GM19395 (cell line): Measurements from ENCODE around the gene AP2A2.

Source experiments
- ATAC-seq: cut with Tn5 transposase; IDR thresholded peaks from one replicate; pipeline ENCODE4 v1.9.1; 2021; ENCODE audit warnings: mild to moderate bottlenecking, moderate library complexity; ENCODE audit not compliant: unreplicated experiment

Gene AP2A2

GRCh38 chr11:993632-994167 is 68.0 kb downstream of the AP2A2 start:
- no peak for ATAC-seq

DNA sequence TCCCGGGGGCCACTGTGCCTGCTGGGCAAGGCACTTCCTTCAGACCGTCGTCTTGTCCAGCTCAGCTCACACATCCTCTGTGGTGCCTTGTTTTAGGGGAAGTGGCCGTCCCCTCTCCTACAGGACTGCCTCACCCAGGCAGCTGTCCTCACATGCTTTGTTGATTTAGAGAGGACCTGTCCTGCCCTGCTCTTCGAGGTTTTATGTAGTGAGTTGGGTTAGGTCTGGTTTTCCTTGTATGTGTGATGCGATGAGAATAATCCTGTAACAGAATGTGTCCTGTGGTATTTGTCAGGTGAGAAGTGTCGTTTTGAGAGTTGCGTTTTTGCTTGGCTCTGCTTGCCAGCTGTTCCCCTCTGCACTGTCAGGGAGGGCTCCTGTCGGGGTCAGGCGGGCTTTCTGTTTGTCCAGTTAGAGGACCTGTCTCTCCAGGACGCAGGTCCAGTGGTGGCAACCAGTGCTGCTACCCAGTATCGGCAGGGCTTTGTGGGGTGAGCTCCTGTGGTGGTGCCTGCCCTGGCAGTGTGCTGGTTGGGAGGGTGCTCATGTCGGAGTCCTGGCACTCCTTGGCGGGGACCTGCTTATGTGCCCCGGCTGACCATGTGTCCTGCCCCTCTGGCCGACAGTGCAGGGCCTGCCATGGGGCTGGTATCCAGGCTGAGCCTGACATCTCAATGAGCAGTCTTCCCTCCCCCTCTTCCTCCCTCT is 69.5 kb downstream of the AP2A2 start:
- ATAC-seq, result no peak

DNA sequence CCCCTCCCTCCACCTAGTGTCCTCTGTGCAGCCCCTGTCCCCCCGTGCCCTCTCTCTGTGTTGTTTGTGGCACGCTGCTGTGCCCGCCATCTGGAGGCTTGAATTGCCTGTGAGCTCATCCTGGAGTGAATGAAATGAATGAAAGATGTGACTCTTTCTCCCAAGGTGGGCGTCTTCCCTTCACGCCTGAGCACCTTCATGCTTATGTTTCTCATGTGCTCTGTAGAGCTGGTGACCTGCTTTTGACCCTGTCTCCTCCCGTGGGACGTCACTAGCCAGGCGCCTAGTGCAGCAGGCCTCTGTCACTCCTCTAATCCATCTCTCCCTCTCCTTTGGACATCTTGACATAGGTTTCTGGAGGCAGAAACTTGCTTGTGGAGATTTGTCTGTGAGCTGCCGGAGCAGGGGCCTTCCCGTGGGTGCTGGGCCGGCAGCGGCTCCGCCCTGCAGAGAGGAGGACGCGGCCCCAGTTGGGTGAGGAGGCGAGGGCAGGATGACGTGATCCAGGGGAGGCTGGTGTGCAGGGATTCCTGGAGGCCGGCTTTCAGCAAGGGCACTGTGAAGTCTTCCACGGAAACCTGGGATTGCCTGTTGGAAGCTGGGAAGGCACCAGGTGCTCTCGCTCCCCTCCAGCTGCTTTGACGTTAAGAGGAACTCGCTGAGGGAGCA is 70.2 kb downstream of the AP2A2 start:
- ATAC-seq, result peak; percentile 78

DNA sequence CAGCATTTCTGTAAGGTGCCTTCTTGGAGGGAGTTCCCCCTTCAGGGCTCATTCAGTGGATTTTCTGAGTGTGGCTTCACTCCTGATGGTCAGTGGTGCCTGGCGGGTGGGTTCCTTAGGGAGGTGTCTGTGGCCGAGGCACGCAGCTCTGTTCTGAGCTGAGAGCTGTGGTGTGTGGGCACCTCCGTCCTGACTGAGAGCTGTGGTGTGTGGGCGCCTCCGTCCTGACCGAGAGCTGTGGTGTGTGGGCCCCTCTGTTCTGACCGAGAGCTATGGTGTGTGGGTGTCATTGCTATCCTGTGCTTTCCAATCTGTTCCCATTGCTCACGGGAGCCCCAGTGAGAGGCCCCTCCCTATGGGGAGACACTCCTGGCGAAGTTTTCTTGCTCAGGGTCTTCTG is 71.0 kb downstream of the AP2A2 start:
- ATAC-seq, result no peak

- no peak for ATAC-seq
Measured at GRCh38 chr11:997907-998306, 72.2 kb downstream of the AP2A2 start.

- no peak for ATAC-seq
Measured at GRCh38 chr11:999009-999408, 73.3 kb downstream of the AP2A2 start.

GRCh38 chr11:1000357-1001278 is 74.9 kb downstream of the AP2A2 start:
- no peak for ATAC-seq

DNA sequence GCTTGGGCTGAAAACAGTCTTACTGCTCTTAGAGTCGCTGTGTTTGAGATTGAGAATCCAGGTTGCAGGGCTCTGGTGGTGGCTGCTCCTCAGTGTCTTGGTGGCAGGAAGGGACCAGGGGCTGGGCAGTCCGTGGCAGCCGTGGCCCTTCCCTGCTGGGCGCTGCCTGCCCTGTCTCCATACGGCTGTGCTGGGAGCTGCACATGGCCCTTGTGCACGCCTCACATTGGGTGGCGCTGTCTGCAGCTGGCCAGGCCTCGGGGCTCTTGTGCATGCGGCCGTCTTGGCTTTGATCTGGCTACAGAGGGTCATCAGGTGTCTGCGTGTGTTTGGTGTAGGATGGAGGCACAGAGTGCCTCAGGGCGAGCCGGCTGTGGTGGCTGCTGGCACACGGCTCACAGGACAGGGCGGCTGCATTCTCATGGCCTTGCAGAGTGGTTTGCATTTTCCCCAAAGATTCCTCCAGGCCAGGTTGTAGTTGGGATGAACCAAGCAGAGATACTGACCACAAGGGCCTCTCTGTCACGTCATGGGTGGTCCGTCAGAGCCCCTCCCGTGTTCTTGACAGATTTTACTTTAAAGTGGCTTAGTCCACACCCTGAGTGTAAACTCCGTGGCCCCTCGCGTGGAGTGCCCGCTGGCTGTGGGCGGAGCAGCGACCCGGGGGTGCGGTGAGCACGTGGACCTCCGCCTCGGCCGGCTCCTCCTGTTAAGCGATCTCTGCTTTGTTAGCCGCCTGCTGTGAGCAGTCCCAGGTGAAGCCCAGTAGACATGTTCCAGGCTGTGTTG is 76.1 kb downstream of the AP2A2 start:
- no peak for ATAC-seq

DNA sequence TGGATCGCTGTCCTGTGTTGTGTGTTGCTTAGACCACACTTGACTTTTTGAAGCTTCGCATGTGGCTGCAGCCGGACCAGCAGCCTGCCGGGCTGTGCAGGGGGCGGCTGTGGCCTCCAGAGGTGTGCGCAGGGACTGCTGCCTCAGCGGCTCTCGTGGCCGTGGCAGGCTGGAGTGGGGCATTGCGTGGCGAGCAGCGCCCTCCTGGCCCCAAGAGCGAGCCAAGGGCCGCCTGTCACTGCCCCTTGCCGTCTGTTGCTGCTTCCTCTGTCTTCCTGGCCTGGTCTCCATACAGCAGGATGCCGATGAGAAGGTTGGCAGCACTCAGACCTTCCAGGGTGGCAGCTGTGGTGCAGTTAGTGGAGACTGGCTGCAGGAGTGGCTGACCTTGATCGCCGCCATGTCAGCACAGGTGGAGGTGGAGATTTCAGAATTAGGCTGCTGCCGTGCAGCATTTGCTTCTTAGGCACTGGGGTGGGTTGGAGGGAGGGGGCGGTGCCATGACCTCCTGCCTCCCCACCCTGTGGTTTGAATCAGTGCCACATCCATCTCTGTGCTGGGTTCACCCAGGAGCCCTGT is 76.8 kb downstream of the AP2A2 start:
- no peak for ATAC-seq

- no peak for ATAC-seq
Measured at GRCh38 chr11:1003159-1003558, 77.5 kb downstream of the AP2A2 start.

DNA sequence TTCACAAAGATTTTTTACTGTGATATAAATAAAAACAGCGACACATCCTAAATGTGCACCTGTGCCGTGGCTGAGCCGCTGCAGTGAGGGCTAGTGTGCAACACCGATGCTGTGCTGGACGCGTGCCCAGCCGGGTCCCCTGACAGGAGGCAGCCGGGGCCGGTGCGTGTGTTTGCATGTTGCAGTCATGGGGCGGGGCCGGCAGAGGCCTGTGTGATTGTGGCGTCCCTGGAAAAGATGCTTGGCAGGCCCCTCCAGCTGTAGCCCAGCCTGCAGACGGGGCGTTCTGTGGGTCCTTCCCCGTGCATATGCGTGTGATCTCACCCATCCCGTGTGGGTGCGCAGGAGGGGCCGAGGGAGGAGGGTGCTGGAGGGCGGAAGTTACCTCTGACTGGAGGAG is 80.3 kb downstream of the AP2A2 start:
- ATAC-seq, result no peak

DNA sequence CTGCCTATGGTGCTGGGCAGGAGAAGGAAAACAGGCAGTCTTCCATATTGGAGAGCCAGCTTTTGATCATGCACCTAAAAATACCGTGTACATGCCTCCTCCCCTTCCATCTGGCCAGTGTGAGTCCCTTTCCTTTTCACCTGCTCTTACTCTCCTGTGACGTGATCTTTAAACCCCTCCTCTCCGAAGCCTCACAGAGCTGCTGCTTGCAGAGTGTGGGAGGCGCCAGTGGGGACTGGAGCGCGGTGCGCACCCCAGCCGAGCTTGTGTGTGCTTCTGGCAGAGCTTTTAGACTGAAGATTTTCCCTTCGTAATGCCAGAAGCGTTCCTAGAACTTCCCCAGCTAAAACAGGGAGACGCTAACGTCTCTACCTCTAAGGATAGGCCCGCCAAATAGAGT is 81.1 kb downstream of the AP2A2 start:
- ATAC-seq, result no peak

GRCh38 chr11:1007279-1007678 is 81.6 kb downstream of the AP2A2 start:
- ATAC-seq, result no peak

GRCh38 chr11:1008001-1008802 is 82.5 kb downstream of the AP2A2 start:
- no peak for ATAC-seq

- ATAC-seq, result no peak
Measured at GRCh38 chr11:1008803-1009145, 83.1 kb downstream of the AP2A2 start.

DNA sequence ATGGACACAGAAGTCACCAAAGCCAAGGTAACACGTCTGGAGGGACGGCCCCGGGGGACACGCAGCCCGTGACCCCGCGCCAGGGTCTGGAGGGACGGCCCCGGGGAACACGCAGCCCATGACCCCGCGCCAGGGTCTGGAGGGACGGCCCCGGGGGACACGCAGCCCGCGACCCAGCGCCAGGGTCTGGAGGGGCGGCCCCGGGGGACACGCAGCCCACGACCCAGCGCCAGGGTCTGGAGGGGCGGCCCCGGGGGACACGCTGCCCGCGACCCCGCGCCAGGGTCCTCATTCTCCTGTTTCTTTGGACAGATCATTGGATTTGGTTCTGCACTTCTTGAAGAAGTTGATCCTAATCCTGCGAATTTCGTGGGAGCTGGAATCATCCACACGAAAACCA is 83.7 kb downstream of the AP2A2 start:
- ATAC-seq, result no peak

DNA sequence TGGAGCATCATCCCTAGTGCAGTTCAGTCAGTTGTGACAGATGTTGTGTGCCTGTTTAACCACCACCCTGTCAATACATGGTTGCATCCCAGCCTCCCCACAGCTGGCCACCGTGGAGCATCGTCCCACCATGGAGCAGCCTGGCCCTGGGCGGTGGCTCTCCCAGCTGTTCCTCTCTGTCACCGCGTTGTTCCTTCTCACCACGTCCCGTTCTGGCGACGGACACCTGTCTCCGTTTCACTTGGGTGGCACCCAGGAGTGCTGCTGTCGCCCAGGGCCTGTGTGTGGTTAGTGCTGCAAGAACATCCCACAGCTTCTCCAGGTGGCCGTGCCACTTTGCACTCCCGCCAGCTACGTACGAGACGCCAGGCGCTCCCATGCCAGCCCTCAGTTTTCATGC is 84.3 kb downstream of the AP2A2 start:
- no peak for ATAC-seq

DNA sequence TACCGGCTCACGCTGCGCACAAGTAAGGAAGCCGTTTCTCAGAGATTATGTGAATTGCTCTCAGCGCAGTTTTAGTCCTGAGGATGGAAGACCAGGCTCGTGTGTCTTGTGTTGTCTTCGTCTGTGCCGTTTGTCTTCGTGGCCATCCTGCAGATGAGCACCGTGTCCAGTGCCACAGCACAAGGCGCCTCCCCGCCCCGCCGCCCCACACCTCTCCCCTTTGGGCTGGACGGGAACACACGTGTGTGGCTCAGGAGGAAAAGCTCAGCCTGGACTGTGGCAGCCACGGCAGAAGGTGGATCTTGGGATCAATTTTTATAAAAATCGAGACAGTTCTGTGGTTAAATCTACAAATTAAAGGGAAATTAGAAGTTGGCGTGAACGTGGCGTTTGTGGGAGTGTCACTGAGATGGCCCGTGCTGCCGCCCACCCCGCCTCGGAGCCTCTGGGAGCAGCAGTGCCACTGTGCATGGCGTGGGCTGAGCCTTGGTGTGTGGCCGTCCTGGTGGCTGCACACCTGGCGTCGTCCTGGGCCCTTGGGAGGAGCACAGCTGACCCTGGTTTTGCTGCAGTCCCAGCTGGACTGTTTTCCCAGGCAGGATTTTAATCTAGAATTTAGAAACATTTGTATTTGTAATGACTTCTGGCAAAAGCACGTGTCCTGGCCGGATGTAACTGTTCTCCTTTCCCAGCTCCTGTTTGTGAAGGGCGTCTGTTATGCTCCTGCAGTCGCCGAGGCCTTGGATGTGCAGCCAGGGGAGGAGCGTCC is 85.1 kb downstream of the AP2A2 start:
- no peak for ATAC-seq

- no peak for ATAC-seq
Measured at GRCh38 chr11:1011320-1011698, 85.6 kb downstream of the AP2A2 start.
